Sigmoid colon (tissue), 7 donors: ENCODE measurements around the gene LIMS1. TPM values are rescaled to one million over a fixed set of nuclear protein-coding genes. Genes with fewer than 3 reads are reported as not detected.

ENCODE experiments used
- DNase-seq: peaks from one replicate; pipeline ENCODE4 v3.0.0-alpha.2; 2019
- H3K27ac ChIP-seq, 4 donors: fragments of 200-600 bp; sonication (generic); one replicate each; pipeline ENCODE4 v1.5.1; 2016 to 2019; ENCODE audit warnings: mild to moderate bottlenecking in 1 of 4
- H3K27me3 ChIP-seq, 3 donors: fragments of 200-600 bp; sonication (generic); one replicate each; pipeline ENCODE4 v1.5.1; 2019; ENCODE audit warnings: mild to moderate bottlenecking in 1 of 3
- H3K36me3 ChIP-seq, 4 donors: fragments of 200-600 bp; sonication (generic); one replicate each; pipeline ENCODE4 v1.5.1; 2016 to 2019
- H3K4me1 ChIP-seq, 4 donors: fragments of 200-600 bp; sonication (generic); one replicate each; pipeline ENCODE4 v1.5.1; 2017 to 2019
- H3K4me3 ChIP-seq, 4 donors: fragments of 200-600 bp; sonication (generic); one replicate each; pipeline ENCODE4 v1.5.1; 2017 to 2019; ENCODE audit warnings: mild to moderate bottlenecking in 2 of 4, moderate library complexity in 1 of 4
- H3K9me3 ChIP-seq, 4 donors: fragments of 200-600 bp in 3 of 4; sonication (generic) in 3 of 4; one replicate each; pipeline versions ENCODE4 v1.5.1 to v1.6.1; 2013 to 2019
- EP300 ChIP-seq, 4 donors: sonication (generic); formaldehyde crosslinking; IDR thresholded peaks; one replicate each; pipeline ENCODE4 v1.6.1; 2017; ENCODE audit warnings: antibody characterized with exemption in 4 of 4
- POLR2A ChIP-seq, 2 donors: fragments of 450-650 bp; IDR thresholded peaks; one replicate each; pipeline ENCODE4 v1.6.1; 2016; ENCODE audit warnings: antibody characterized with exemption in 2 of 2, mild to moderate bottlenecking in 2 of 2, moderate library complexity in 2 of 2
- POLR2AphosphoS5 ChIP-seq, 4 donors: sonication (generic); formaldehyde crosslinking; IDR thresholded peaks; one replicate each; pipeline ENCODE4 v1.6.1; 2017; ENCODE audit warnings: antibody characterized with exemption in 4 of 4
- WGBS, 2 donors: extraction: QIAGEN DNeasy Blood & Tissue Kit; methylation state at CpG; one replicate each; pipeline ENCODE4 v1.1.7; 2013; 5-methylcytosine and 5-hydroxymethylcytosine counted together
- intact Hi-C: fragments of 100-400 bp; cut with DNase I; formaldehyde crosslinking; loops from one replicate; pipeline ENCODE4 v1.15.1; 2023
- polyA plus RNA-seq, 3 donors: library from polyadenylated mRNA; stranded (reverse); fragments of 200-250 nt; gene quantifications; one replicate each; pipeline ENCODE4 v1.2.3, GENCODE V29; 2013
- total RNA-seq, 4 donors: library from RNA; depleted of rRNA; stranded (reverse); fragments of >200 nt; gene quantifications; one replicate each; pipeline ENCODE4 v1.1.0, GENCODE V29; 2016
- TF ChIP-seq, protein P1 (sequence below), 4 experiments: fragments of 450-650 bp in 3 of 4; fragments of 200-600 bp in 1 of 4; IDR thresholded peaks; one replicate each; pipeline ENCODE4 v1.5.1; 2016 to 2019; ENCODE audit warnings: antibody characterized with exemption in 4 of 4, mild to moderate bottlenecking in 3 of 4, moderate library complexity in 2 of 4
- donor health status: healthy with polysubstance abuse.
- donor health status: Bipolar disorder and iron deficiency.
- donor health status: healthy.

LIMS1 gene
- total and polyA plus RNA-seq, 7 donors: 16.2 to 185 (median 65.3) TPM

DNA sequence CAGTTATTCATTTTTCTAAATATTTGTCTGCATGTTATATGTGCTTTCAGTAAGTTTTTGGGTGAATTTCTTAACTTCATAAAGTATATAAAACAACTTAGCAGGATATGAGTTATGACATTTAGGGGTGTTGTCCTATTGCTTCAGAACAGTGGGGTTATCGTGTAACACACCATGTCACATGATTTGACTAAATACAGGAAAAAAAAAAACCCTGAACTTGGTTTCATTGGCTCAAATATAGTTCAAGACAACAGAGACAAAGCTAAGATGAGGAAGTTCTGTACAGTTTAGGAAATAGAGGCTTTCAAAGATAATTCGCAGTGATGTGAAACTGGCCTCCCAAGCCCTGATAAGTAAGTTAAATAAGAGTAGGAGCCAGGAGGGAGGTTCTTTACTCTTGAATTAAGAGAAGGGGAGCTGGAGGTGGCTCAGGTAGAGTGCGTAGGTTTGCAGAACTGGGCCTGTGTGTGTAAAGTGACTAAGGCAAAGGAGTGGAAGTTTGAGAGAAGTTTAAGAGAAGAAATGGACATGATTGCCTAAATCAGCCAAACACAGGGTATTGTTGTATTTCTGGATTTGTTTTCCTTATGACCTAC lies 53.9 kb downstream of the LIMS1 start:
- intact Hi-C loops: no loop called here
- no peaks in the 10 kb centered on the region for H3K36me3 ChIP-seq
- peak overlapping the region in 1 of 4 donors; percentile 8 for H3K4me3 ChIP-seq
- H3K9me3 ChIP-seq: no peaks in the 10 kb centered on the region
- H3K4me1 ChIP-seq: peaks cover 0 to 87% (median 74%) of the 10 kb centered on the region in 4 donors
- H3K27ac ChIP-seq: peak overlapping the region; percentile 70 to 84 (median 77)
- no peaks in the 10 kb centered on the region for H3K27me3 ChIP-seq
- no peak for DNase-seq
- peak in 2 of 4 donors; percentile 3 to 31 for TF ChIP-seq POLR2AphosphoS5 (IDR thresholded peaks at IDR 0.05)
- TF ChIP-seq, protein P1, sequence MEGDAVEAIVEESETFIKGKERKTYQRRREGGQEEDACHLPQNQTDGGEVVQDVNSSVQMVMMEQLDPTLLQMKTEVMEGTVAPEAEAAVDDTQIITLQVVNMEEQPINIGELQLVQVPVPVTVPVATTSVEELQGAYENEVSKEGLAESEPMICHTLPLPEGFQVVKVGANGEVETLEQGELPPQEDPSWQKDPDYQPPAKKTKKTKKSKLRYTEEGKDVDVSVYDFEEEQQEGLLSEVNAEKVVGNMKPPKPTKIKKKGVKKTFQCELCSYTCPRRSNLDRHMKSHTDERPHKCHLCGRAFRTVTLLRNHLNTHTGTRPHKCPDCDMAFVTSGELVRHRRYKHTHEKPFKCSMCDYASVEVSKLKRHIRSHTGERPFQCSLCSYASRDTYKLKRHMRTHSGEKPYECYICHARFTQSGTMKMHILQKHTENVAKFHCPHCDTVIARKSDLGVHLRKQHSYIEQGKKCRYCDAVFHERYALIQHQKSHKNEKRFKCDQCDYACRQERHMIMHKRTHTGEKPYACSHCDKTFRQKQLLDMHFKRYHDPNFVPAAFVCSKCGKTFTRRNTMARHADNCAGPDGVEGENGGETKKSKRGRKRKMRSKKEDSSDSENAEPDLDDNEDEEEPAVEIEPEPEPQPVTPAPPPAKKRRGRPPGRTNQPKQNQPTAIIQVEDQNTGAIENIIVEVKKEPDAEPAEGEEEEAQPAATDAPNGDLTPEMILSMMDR (IDR thresholded peaks at IDR 0.05): no peak
- TF ChIP-seq POLR2A (IDR thresholded peaks at IDR 0.05): no peak
- TF ChIP-seq EP300 (IDR thresholded peaks at IDR 0.05): no peak
- 36 to 46% methylated on average over 3 of the region's 3 CpGs for WGBS, 2 donors

DNA sequence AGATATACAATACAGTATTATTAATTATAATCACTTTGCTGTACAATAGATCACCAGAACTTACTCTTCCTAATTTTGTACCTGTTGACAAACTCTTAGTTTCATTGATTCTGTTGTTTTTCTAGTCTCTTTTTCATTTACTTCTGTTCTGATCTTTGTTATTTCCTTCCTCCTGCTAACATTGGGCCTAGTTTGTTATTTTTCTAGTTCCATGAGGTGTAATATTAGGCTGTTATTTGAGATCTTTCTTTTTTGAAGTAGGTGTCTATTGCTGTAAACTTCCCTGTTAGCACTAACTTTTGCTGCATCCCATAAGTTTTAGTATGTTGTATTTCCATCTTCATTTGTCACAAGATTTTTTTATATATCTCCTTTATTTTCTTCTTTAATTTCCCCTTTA lies 55.1 kb downstream of the LIMS1 start:
- intact Hi-C loops: no loop called here
- H3K9me3 ChIP-seq: no peaks in the 10 kb centered on the region
- H3K4me3 ChIP-seq: no peak overlapping the region

DNA sequence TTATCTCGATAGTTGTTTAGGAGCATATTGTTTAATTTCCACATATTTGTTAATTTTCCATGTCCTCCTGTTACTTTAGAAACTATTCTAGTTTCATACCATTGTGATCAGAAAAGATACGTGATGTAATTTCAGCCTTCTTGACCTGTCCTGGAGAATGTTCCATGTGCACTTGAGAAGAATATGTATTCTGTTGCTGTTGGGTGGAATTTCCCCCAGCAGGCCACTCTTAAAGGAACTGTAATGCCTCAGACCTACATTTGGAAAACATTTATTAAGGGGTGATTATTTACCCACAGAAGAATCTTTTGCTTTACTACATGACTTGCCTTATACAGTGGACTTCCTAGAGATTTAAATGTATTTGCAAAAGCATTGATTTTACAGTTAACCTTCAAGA lies 55.5 kb downstream of the LIMS1 start:
- Histone ChIP-seq H3K4me3 (no peak overlapping the region), H3K27ac (peak overlapping the region; percentile 70 to 84 (median 77)), H3K9me3 (no peaks in the 10 kb centered on the region), H3K36me3 (no peaks in the 10 kb centered on the region), H3K4me1 (peaks cover 0 to 95% (median 81%) of the 10 kb centered on the region in 4 donors), H3K27me3 (no peaks in the 10 kb centered on the region)
- TF ChIP-seq, protein P1 (IDR thresholded peaks at IDR 0.05): no peak
- TF ChIP-seq EP300 (IDR thresholded peaks at IDR 0.05): no peak
- no peak for TF ChIP-seq POLR2AphosphoS5 (IDR thresholded peaks at IDR 0.05)
- no peak for TF ChIP-seq POLR2A (IDR thresholded peaks at IDR 0.05)
- DNase-seq: no peak
- intact Hi-C loops: no loop called here
- 74 to 94% methylated on average over 2 of the region's 2 CpGs for WGBS, 2 donors

More for the DNA sequence above, 55.1 kb downstream of the LIMS1 start:
- H3K36me3 ChIP-seq: no peaks in the 10 kb centered on the region
- peak overlapping the region; percentile 70 to 84 (median 77) for H3K27ac ChIP-seq
- TF ChIP-seq POLR2AphosphoS5 (IDR thresholded peaks at IDR 0.05) (no peak), EP300 (IDR thresholded peaks at IDR 0.05) (no peak), POLR2A (IDR thresholded peaks at IDR 0.05) (no peak)
- TF ChIP-seq, protein P1 (IDR thresholded peaks at IDR 0.05): no peak
- no peaks in the 10 kb centered on the region for H3K27me3 ChIP-seq
- DNase-seq: no peak
- peaks cover 0 to 95% (median 79%) of the 10 kb centered on the region in 4 donors for H3K4me1 ChIP-seq

DNA sequence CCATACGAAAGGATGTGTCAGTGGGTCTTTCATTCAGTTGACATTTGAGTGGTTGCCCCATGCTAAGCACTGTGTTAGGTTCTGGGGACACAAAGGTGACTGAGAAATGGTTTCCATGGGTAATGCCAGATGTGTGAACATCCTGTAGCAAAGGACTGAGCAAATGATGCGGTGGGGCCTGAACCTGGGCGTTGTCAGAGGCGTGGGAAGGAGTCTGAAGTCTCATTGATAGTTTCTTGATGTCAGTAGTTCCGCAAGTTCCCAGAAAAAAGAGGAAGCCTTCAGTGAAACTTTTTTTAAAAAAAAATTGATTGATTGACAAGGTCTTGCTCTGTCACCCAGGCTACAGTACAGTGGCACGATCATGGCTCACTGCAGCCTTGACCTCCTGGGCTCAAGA lies 56.9 kb downstream of the LIMS1 start:
- TF ChIP-seq, protein P1 (IDR thresholded peaks at IDR 0.05): no peak
- TF ChIP-seq POLR2A (IDR thresholded peaks at IDR 0.05) (no peak), EP300 (IDR thresholded peaks at IDR 0.05) (no peak), POLR2AphosphoS5 (IDR thresholded peaks at IDR 0.05) (no peak)
- no peak for DNase-seq
- H3K4me1 ChIP-seq: peaks cover 0 to 93% (median 85%) of the 10 kb centered on the region in 4 donors
- 83 to 88% methylated on average over 6 of the region's 6 CpGs for WGBS, 2 donors
- no peaks in the 10 kb centered on the region for H3K36me3 ChIP-seq
- H3K4me3 ChIP-seq: no peak overlapping the region
- peak overlapping the region in 2 of 4 donors; percentile 77 to 84 for H3K27ac ChIP-seq
- intact Hi-C loops: no loop called here
- H3K9me3 ChIP-seq: no peaks in the 10 kb centered on the region
- H3K27me3 ChIP-seq: no peaks in the 10 kb centered on the region
